GM18868 (cell line): ENCODE measurements around the gene TBC1D28.
"Not testable (repeated sequence)": the region's sequence is repeated elsewhere in the genome, so short reads cannot be mapped to it uniquely, and the experiment has no call there.

ENCODE experiments used
- ATAC-seq: cut with Tn5 transposase; IDR thresholded peaks from one replicate; pipeline ENCODE4 v1.9.1; 2021; ENCODE audit warnings: mild to moderate bottlenecking, moderate library complexity; ENCODE audit not compliant: unreplicated experiment

TBC1D28 gene

DNA sequence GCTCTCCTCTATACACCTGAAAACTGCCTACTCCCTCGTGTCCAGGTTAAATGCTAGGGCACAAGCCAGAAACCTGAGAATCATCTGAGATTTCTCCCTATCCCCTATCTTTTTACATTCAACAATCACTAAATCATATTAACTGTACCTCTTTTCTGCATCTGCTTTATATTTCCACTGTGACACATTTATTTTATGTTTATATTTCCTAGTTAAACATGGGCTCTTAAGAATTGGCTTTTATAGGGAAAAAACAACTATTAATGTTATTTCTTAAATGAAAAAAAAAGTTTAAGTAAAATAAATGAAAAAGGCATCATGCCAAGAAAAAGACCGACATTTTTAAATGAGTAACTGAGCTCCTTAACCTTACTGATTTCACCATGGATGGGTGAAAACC lies 26.6 kb downstream of the TBC1D28 start:
- not testable (repeated sequence) for ATAC-seq

DNA sequence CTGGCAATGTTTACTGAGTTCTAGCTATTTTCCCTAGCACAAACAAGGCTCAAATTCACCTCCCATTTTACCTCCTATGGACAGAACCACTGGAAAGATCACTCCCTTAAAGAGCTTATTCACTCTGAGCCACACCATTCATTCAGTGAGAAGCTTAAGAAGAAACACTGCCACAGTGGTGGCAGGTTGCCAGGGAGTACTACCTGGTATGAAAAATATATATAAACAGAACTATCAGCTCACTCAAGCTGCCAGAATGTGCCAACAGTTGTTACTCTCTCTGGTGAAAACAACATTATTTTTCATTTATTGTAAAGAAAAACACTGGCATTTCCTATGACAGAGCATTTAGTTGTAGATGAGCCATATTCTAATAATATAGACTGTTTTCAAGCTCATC lies 31.2 kb downstream of the TBC1D28 start:
- ATAC-seq = not testable (repeated sequence)

DNA sequence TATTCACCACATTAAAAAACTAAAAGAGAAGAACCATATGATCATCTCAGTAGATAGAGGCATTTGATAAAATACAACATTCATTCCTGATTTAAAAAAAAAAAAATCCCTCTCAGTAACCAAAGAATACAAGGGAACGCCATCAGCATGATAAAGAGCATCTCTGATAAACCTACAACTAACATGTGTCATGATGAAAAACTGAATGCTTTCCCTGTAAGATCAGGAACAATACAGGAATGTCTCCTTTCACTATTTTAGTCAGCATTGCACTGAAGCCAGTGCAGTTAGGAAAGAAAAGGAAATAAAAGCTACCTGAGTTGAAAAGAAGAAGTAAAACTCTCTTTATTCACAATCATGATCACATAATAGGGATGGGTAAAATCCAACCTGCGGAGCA lies 51.1 kb downstream of the TBC1D28 start:
- not testable (repeated sequence) for ATAC-seq
